Activated T-cell treated with anti-CD3 and anti-CD28 coated beads for 1 hour (primary cell): Measurements from ENCODE around the gene C5orf34.
"Not testable (repeated sequence)": the region's sequence is repeated elsewhere in the genome, so short reads cannot be mapped to it uniquely, and the experiment has no call there.

ENCODE experiments used
- DNase-seq: peaks from one replicate; pipeline ENCODE4 v3.0.0-alpha.2; 2020; ENCODE audit warnings: low read depth

Gene C5orf34

GRCh38 chr5:43514816-43515677 lies at the start of gene C5orf34:
Gene C5orf34 (minus strand): TSS chr5:43515148. CDS start chr5:43509339, 5,809 bp downstream.
- peak; percentile 89 for DNase-seq

GRCh38 chr5:43564289-43564850 lies 49.4 kb upstream of the C5orf34 start:
- no peak for DNase-seq

GRCh38 chr5:43563321-43563720 lies 48.4 kb upstream of the C5orf34 start:
- DNase-seq = no peak

GRCh38 chr5:43561356-43561755 lies 46.4 kb upstream of the C5orf34 start:
- DNase-seq = no peak

- no peak for DNase-seq
These were observed 45.2 kb upstream of the C5orf34 start for GRCh38 chr5:43560128-43560527.

- peak; percentile 68 for DNase-seq
These were observed 42.1 kb upstream of the C5orf34 start, which contains the start of gene PAIP1 for GRCh38 chr5:43556857-43557542. Gene PAIP1 (minus strand): TSS chr5:43557077. CDS start chr5:43556846, 231 bp downstream.

- not testable (repeated sequence) for DNase-seq
These were observed 41.6 kb upstream of the C5orf34 start for GRCh38 chr5:43556607-43556856.

GRCh38 chr5:43555895-43556606 lies 41.1 kb upstream of the C5orf34 start:
- DNase-seq = peak; percentile 15

- DNase-seq = no peak
These were observed 39.5 kb upstream of the C5orf34 start for GRCh38 chr5:43554497-43554896.

DNA sequence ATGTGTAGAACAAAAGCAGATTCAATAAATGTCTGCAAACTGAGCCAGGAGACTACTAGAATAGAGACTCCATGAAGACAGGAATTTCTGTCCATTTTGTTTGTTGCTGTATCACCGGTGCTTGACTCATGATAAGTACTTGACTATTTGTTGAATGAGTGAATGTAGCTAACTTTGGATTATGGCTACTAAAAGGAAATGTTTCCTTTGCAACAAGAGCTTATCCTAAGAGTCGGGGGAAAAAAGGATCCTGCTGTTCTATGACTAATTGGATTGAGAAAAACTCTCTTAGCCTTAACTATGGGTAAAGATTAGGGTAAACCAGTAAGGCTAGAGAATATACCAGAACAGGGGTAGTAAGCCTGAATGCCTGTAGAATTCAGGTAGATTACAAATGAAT lies 38.4 kb upstream of the C5orf34 start:
- DNase-seq = no peak

GRCh38 chr5:43551731-43552130 lies 36.8 kb upstream of the C5orf34 start:
- DNase-seq = no peak

DNA sequence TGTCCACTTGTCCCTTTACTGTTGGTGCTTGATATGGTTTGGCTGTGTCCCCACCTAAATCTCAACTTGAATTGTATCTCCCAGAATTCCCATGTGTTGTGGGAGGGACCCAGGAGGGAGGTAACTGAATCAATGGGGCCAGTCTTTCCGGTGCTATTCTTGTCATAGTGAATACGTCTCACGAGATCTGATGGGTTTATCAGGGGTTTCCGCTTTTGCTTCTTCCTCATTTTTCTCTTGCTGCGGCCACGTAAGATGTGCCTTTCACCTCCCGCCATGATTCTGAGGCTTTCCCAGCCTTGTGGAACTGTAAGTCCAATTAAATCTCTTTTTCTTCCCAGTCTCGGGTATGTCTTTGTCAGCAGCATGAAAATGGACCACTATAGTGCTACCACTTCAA lies 34.3 kb upstream of the C5orf34 start:
- not testable (repeated sequence) for DNase-seq

DNA sequence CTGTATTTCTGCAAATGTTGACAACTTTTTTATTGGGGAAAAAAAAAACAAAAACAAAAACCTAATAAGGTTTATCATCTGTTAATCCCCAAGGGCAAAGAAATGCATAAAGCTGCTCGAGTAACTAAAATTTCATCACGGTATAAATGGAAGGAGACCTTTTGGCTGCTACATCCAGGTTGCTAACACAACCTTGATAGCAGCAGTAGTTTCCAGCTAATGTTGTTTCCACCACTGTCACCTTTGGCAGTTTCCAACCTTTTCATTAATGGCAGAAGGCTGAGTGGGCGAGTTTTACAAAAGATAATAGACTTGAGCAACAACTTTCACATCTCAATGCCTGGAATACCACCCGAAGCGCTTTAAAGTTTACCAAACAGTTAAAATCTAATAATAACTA lies 33.4 kb upstream of the C5orf34 start:
- no peak for DNase-seq

DNA sequence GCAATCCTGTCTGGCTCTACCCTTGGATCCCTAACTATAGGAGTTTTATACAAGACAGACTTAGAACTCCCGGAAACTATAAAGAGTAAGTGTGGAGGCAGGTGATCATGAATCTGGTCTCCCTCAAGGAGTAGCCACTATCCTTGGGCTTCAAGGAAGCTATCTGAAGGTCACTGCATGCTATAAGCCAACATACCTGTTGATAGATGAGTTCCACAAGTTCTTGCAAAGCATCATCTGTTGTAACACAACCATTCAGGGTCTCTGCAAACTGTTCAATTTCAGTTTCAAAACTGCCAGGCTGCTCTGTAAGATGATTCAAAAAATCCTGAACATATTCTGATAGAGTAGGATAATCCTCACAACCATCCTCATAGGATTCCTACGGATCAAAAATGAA lies 32.6 kb upstream of the C5orf34 start:
- no peak for DNase-seq

DNA sequence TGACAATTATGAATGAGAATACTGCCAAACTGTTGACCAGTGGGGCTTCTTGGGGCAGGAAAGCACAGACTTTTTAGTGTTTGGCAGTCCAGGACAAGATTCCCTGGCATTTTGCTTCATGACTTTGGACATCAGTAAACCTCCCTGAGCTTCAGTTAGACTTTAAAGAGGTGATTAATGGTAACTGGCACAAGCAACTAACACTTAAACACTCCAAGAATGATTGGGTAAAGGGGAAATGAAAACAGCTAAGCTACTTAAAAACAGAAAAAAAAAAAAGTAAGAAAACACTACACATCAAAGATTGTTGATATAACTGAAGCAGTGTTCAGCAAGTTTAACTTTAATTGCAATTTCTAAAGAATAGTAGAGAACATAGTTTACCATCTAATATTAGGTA lies 28.5 kb upstream of the C5orf34 start:
- no peak for DNase-seq

GRCh38 chr5:43540746-43541145 lies 25.8 kb upstream of the C5orf34 start:
- DNase-seq = no peak

- no peak for DNase-seq
These were observed 22.0 kb upstream of the C5orf34 start for GRCh38 chr5:43536972-43537371.

- no peak for DNase-seq
These were observed 18.7 kb upstream of the C5orf34 start for GRCh38 chr5:43533646-43534045.

DNA sequence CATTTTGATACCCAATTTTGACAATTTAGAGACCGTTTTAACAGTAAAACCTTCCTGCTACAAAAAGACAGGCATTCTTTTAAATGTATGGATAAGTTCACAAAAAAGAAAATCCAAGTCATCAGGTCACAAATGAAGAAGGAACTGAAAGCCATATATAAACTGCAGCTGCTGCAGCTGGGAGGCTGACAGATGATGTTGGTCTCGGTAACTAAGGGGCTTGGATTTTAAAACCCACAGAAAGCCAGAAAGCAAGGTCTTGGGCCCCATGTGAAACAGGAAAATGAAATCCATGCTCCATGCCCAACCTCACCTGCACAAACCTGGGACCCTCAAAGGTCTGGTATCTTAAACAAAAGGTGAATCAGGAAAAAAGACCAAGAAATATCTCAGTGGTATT lies 15.7 kb upstream of the C5orf34 start:
- DNase-seq = no peak

GRCh38 chr5:43523662-43524072 lies 8.7 kb upstream of the C5orf34 start:
- no peak for DNase-seq

- no peak for DNase-seq
These were observed 5.7 kb upstream of the C5orf34 start for GRCh38 chr5:43520615-43521014.

- DNase-seq = no peak
These were observed 715 bp upstream of the C5orf34 start for GRCh38 chr5:43515678-43516048.

GRCh38 chr5:43514471-43514815 lies 505 bp downstream of the C5orf34 start:
- peak; percentile 3 for DNase-seq
